Stimulated activated CD8-positive, alpha-beta memory T cell treated with anti-CD3 and anti-CD28 coated beads, Interleukin-7, amount 100 ng/mL, for 48 hours (primary cell): ENCODE data around the gene TTC16.

Experiments
- DNase-seq, 2 donors: peaks; one replicate each; pipeline ENCODE4 v3.0.0-alpha.2; 2020; ENCODE audit warnings: low read depth in 1 of 2; ENCODE audit errors: extremely low read depth in 1 of 2

The TTC16 gene

DNA sequence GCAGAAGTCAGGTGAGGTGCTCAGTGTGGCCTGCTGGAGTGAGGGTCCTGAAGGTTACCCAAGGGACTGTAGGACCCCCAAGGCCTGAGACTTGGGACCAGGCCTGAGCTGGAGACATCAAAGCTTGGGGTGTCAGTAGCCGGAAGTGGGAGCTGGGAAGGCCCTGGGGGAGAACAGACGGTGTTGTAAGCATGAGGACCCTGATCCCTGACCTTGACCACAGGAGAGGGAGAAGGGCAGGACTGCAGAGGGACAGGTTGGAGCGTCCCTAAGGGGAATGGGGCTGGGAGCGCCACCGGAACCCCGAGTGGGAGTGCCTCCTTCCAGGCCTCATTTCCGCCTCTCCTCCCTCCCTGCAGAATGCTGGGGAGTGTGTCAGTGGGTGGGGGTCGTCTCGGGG, 533 bp downstream of the TTC16 start:
- no peak for DNase-seq

DNA sequence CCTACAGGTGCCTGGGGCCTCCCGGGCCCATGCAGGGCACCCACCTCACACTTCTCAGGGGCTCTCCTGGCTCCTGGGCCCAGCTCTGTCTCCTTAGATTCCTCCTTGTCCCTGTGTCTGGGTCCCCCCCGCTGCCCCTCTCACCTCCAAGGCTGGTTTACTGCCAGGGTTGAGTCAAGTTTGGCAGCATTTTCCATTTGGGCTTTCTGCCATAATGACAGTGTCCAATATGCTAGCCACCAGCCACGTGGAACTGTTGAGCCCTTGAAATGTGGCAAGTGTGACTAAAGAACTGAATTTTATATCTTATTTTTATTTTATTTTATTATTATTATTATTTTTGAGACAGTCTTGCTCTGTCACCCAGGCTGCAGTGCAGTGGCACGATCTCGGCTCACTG, 1.9 kb downstream of the TTC16 start:
- DNase-seq, result no peak

DNA sequence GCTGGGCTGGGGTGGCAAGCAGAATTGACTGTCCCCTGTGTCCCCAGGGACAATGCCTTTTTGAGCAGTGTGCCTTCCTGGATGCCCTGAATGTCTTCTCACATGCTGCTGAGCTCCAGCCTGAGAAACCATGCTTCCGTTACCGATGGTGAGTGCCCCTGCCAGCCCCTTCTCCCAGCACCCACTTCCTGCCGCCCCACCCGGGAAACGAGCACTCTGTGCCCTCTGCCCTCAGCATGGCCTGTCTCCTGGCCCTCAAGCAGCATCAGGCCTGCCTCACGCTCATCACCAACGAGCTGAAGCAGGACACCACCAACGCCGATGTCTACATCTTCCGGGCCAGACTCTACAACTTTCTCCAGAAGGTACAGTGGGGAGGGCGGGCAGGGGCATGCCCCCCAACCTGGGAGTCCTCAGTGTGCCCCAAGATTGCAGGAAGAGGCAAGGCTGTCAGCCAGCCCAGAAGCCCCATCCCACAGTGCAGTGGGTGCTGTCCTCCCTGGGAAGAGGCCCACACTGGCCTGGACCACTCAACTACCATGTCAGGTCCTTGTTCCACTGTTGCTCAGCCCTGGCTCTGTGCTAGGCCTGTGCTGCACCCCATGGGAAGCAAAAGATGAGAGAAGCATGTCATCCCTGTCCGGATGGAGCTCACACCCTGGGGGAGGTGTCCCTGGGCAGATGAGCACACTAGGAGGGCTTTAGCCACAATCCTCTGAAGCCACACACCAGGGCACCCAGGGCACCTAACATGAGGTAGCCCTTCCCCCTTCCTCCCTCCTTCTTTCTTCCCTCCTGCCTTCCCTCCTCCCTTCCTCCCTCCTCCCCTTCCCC, 4.4 kb downstream of the TTC16 start:
- no peak for DNase-seq

DNA sequence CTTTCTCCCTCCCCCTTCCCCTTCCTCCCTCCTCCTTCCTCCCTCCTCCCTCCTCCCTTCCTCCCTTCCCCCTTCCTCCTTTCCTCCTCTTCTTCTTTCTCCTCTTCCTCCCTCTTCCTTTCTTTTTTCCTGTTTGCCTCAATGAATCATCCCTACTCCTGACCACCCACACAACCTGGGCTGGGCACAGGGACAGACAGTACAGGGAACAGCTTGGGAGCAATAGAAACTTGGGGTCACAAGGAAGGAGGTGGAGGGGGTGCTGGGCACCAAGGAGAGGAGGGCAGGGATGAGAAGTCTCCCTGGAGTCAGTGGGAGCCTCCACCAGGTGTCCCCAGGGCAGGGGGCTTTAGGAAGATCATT, 5.0 kb downstream of the TTC16 start:
- DNase-seq, result no peak

DNA sequence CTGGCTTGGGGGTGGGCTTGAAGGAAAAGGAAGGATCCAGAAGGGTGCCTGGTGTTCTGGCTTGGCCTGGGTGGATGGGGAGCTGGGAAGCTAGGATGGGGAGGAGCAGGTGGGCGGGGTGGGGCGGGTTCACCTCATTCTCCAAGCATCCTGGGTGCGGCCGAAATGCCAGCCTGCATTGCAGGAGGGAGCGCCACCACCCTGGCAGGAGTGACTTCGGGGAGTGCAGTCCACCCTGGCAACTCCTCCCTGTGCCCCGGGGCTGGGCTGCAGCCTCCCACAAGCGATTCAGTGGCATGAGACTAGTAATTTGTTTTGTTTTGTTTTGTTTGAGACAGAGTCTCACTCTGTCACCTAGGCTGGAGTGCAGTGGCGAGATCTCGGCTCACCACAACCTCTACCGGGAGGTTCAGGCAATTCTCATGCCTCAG, 5.5 kb downstream of the TTC16 start:
- DNase-seq, result no peak

DNA sequence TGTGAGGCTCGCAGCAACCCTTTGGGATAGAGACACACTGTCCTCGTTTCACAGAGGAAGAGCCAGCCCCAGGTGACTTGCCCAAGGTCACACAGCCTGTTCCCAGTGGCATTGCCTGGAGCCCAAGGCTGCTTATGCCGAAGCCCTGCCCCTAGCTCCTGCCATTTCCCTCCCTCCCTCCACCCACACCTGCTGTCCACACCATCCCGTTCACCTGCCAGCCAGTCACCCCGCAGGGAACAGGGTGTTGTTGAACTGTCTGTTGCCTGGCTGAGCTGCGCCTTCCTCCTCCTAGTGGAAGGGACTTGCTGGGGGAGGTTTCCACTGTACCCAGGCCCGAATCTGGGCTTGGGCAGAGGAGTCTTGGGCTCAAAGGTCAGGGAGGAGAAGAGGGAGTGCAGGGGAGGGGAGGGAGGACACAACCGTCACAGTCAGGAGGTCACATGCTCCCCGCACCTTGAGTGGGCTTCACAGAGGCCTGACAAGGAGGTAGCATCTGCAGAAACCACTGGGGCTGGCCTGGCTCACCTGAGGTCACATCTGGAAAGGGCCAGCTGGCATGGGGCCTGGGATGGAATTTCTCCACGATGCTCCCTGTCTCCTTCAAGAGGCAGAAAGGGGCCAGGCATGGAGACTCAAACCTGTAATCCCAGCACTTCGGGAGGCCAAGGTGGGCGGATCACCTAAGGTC, 6.3 kb downstream of the TTC16 start:
- DNase-seq, result no peak

DNA sequence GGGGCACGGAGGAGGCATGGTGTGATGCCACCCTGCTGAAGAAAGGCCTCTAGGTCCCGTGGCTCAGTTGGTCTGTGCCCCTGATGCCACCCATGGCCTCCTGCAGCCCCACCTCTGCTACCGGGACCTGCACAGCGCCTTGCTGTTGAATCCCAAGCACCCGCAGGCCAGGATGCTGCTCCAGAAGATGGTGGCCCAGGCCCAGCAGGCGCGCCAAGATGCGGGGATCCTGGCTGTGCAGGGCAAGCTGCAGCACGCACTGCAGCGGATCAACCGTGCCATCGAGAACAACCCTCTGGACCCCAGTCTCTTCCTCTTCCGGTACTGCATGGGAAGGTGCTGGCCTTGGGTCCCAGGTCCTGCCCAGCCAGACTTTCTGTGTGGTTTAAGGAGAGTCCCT, 7.1 kb downstream of the TTC16 start:
- DNase-seq, result no peak

DNA sequence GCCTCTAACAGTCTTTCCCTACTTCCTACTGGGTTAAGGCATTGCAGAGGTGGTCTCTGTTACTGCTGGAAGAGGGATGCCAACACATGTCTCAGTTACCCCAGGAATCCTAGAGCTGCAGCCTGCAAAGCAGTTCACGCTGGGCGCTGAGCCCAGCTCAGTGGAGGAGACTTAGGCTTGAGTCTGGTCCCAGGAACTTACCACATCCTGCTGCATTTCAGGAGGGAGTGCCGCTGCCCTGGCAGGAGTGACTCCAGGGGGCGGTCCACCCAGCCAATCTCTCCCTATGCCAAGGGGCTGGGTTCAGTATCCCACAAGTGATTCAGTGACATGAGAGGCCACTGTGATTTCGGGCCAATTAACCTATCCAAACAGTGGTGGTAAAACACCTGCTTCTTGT, 7.6 kb downstream of the TTC16 start:
- no peak for DNase-seq

DNA sequence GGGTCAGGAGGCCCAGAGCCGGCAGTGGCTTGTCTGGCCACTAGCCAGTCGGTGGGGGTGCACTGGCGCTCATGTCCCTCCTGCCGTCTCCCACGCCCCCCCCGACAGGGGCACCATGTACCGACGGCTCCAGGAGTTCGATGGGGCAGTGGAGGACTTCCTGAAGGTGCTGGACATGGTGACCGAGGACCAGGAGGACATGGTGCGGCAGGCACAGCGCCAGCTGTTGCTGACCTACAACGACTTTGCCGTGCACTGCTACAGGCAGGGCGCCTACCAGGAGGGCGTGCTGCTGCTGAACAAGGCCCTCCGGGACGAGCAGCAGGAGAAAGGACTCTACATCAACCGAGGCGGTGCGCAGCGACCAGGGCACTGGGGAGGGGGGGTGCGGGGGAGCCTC, 8.1 kb downstream of the TTC16 start:
- no peak for DNase-seq

GRCh38 chr9:127726871-127727270, 11.0 kb downstream of the TTC16 start:
- no peak for DNase-seq

DNA sequence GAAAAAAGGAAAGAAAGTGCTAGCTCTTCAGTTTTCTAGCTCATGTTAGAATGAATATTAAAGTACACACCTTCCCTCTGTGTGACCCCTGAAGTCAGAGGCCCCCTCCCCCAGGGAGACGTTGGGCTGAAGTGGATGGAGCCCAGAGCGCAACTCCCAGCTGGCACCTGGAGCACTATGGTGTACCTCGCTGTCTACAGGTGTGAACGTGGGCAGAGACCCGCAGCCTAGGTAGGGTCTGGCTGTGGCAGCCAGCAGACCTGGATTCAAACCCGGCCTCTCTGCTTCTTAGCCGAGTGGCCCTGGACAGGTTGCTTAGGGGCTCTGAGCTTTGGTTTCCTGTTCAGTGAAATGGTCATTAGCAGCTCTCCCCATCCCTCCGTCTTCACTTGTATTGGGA, 12.9 kb downstream of the TTC16 start:
- DNase-seq, result no peak

DNA sequence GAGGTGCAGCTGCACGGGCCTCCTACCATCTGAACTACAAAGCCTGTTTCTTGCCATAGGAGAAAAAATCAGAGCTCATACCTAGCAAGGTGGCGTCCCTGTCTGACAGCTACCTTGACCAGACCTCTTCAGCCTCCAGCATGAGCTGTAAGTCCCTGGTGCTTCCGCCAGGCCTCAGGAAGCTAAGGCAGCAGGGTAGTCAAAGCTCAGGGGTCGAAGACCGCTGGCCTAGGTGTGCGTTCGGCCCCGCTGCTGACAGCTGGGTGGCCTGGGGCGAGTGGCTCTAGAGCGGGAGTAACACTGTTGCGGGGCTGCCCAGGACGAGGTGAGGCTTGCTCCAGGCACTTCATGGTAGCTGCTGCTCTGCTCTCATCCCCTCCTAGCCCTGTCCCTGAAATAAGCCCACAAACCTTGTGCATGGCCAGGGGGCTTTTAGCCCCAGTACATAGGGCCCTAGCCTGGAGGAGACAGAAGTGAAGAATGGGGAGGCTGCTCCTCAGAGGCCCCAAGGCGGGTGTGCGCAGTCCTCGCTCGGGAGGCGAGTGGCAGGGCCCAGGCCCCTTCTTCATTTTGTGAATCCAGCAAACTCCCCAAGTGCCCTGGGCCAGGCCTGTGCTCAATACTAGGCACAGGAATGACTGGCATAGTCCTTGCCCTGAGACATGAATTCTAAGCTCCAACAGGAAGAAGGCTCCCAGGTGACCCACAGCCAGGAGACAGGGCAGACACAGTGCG, 13.8 kb downstream of the TTC16 start:
- no peak for DNase-seq

- no peak for DNase-seq
These were observed 14.4 kb downstream of the TTC16 start for GRCh38 chr9:127730262-127730661.

GRCh38 chr9:127730799-127731410, 15.0 kb downstream of the TTC16 start:
- no peak for DNase-seq

- DNase-seq, result no peak
These were observed 16.1 kb downstream of the TTC16 start for GRCh38 chr9:127731938-127732337.

DNA sequence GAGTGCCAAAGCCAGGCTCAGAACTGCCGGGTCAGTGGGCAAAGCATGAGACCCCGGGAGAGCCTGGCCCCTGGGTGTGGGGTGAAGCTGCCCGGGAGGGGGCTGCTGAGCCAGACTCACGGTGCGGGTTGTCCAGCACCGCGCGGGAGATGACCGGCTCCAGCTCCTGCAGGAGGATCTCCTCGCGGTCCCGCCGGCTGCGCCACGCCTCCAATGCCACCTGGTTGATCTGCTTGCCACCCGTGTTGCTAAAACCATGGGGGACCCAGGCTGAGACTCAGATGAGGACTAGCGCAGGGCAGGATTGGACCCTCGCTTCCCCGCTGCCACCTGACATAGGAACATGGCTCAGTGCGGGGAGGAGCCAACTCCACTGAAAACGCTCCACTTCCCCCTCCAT, 16.6 kb downstream of the TTC16 start:
- no peak for DNase-seq

DNA sequence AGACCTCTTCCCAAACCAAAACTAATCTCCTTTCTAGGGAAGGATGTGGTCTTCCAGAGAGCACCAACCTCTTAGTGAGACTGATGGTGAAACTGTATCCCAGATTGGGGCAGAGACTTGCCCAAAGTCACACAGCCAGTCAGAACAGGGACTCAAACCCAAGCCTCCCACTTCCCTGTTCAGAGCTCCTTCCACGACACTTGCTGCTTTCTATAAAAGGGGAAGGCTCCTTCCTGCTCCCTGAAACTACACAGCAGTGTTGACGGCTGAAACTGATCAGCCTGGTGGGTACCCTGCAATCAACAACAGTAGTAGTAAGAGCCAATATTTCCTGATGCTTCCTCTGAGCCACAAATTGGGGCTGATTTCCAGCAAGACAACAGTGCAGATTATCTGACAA, 17.7 kb downstream of the TTC16 start:
- DNase-seq, result no peak

DNA sequence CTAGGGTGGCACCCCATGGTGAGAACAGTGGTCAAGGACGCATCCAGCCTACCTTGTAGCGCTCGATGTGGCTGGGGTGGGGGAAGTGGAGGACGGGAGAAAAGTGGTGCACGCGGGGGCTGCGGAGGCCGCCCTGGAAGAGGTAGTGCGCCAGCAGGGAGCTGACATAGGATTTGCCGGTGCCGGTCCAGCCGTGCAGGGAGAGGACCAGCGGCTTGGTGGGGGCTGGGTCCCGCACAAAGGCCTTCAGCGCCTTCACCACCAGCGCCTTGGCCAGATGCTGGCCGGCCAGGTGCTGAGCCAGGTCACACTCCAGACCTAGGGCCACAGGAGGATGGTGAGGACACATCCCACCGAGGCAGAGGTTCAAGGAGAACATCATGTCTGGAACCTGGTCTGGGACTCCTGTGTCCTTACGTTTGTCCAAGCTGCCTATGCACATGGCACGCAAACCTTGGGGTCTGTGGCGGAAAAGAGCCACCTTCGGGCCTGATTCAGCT, 18.4 kb downstream of the TTC16 start:
- no peak for DNase-seq

- DNase-seq, result peak; percentile 93 to 95
These were observed 19.1 kb downstream of the TTC16 start, which contains the start of gene TOR2A for GRCh38 chr9:127734747-127735529. TSS of gene TOR2A (minus strand) at chr9:127735294. CDS start at chr9:127735270, 24 bp downstream.

DNA sequence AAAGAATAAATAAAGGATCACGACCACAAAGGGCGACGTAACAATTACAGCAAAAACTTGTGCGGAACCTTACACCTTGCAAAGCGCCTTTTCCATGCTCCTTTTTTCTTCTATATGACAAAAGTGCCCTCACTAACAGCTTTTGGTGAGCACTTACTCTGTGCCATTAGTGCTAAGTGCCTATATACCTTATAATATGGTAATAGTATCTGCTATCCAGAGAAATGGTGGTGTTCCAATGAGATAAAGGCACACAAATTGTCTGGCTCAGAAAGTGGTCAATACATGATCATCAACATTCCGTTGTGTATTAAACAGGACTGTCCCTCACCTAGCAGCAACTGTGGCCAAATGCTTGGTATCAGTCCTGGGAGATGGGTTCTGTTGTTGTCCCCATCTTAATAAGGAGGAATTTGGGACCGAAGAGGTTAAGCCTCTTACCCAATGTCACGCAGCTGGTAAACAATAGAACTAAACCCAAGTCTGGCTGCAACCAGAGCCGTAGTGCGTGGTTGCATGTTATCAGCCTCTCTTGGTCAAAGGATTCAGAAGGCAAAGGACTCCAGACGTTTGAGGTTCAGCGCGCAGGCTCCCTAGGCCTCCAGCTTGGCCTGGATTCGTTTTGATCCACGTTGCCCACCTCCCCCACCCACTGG, 19.8 kb downstream of the TTC16 start:
- DNase-seq, result no peak
